Frontal cortex (tissue), 4 donors: ENCODE results near the gene CFD. TPM values are rescaled to one million over a fixed set of nuclear protein-coding genes. Genes with fewer than 3 reads are reported as not detected.
"Not testable (repeated sequence)": the region's sequence is repeated elsewhere in the genome, so short reads cannot be mapped to it uniquely, and the experiment has no call there.

Source experiments
- DNase-seq, 2 donors: peaks; one replicate each; pipeline ENCODE4 v3.0.0; 2012; ENCODE audit warnings: low spot score in 2 of 2
- FAIRE-seq: peaks from 2 replicates; lab custom pipeline; 2012; peaks lifted over from hg19 to GRCh38; lab: Jason Lieb, UNC
- total RNA-seq: library from RNA; depleted of rRNA; stranded (reverse); fragments of >200 nt; gene quantifications from one replicate; pipeline ENCODE4 v1.2.3, GENCODE V29; 2014
- donor health status: control.
- donor health status: control.
- donor health status: control.

The CFD gene
- total RNA-seq, result 0.82 TPM

DNA sequence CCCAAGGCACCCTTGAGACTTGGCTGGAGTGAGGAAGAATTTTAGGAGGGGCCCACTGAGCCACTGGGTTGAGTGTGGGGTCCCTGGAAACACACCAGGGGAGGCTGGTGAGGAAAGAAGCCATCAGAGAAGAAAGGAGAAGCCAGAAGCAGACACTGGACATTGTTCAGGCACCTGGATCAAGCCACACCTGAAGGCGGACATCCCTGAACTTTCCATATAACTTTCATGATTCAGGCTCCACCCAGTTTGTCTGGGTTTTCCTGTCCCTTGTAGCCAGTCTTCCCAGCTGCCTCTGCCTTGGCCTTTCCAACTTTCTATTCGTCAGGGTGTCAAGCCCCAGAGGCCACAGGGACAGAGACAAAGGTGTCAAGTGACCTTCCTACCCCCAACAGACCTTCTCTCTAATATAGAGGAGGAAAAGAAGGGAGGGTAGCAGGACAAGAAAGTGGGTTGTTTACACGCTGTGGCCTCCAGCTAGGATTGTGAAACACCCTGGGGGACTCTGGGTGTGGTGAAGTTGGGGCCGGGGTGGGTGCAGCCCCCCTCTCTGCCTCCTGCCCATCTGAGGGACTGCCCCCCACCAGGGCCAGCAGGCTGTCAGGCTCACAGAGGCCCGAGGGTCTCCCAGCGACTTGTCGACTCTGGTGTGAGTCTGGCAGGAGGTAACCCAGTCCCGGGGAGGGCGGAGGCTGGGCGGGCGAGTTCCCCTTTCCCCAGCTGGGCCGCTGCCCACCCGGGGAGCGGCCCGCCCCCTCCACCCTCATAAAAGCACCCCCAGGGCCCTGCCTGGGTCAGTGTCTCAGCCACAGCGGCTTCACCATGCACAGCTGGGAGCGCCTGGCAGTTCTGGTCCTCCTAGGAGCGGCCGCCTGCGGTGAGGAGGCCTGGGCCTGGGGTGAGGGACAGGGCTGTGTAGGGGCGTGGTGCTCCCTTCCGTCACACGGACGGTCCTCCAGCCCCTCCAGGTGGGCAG lies at the start of gene CFD:
CFD (plus strand) TSS at position 797 of the 976 bp plus-strand sequence; CDS start at position 823, 26 bp downstream.
- FAIRE-seq (no peak), DNase-seq (no peak)

DNA sequence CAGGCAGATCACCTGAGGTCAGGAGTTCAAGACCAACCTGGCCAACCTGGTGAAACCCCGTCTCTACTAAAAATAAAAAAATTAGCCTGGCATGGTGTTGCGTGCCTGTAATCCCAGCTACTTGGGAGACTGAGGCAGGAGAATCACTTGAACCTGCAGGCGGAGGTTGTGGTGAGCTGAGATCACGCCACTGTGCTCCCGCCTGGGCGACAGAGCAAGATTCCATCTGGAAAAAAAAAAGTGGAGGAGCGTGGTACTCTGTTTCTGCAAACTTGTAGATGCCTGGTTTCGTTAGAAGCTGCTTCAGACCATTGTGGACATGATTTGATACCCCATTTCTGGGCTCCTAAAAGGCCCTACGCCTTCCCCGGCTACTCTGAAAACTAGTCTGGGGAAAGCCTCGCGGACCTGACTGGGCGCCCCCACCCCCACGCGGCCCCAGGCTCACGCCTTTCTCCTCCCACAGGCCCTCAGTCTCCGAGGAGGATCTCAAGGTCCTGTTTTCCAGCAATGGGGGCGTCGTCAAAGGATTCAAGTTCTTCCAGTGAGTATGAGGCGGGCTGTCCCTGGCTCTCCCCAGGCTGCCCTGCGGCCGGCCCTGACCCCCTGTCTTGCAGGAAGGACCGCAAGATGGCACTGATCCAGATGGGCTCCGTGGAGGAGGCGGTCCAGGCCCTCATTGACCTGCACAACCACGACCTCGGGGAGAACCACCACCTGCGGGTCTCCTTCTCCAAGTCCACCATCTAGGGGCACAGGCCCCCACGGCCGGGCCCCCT lies 49.2 kb upstream of the CFD start:
- DNase-seq (no peak), FAIRE-seq (no peak)

DNA sequence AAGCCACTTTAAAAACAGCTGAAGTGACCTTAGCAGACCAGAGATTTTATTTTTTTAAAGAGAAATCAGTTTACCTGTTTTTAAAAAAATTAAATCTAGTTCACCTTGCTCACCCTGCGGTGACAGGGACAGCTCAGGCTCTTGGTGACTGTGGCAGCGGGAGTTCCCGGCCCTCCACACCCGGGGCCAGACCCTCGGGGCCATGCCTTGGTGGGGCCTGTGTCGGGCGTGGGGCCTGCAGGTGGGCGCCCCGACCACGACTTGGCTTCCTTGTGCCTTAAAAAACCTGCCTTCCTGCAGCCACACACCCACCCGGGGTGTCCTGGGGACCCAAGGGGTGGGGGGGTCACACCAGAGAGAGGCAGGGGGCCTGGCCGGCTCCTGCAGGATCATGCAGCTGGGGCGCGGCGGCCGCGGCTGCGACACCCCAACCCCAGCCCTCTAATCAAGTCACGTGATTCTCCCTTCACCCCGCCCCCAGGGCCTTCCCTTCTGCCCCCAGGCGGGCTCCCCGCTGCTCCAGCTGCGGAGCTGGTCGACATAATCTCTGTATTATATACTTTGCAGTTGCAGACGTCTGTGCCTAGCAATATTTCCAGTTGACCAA lies 48.5 kb upstream of the CFD start:
- no peak for FAIRE-seq
- DNase-seq, result no peak

DNA sequence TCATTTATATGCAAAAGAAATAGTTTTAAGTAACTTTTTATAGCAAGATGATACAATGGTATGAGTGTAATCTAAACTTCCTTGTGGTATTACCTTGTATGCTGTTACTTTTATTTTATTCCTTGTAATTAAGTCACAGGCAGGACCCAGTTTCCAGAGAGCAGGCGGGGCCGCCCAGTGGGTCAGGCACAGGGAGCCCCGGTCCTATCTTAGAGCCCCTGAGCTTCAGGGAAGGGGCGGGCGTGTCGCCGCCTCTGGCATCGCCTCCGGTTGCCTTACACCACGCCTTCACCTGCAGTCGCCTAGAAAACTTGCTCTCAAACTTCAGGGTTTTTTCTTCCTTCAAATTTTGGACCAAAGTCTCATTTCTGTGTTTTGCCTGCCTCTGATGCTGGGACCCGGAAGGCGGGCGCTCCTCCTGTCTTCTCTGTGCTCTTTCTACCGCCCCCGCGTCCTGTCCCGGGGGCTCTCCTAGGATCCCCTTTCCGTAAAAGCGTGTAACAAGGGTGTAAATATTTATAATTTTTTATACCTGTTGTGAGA lies 47.9 kb upstream of the CFD start:
- DNase-seq, result no peak

DNA sequence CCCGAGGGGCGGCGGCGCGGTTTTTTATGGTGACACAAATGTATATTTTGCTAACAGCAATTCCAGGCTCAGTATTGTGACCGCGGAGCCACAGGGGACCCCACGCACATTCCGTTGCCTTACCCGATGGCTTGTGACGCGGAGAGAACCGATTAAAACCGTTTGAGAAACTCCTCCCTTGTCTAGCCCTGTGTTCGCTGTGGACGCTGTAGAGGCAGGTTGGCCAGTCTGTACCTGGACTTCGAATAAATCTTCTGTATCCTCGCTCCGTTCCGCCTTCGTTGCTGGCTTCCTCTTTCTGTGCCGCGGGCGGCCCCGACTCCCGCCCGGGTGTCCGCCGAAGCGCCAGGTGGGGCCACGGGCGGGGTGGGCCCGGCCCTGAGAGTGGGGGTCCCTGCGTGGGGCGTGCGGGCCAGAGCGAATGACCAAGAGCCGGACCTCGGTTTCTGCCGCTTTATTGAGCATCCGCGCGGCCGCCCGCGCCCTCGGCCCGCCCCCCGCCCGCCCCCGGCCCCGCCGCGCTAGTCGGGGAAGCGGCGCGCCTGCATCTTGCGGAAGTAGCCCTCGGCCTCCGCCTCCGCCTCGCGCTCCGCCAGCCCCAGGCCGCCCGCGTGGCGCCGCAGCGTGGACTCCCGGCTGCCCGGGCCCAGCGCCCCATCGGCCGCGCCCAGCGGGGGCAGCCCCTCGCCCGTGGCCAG lies 47.3 kb upstream of the CFD start:
- DNase-seq (no peak), FAIRE-seq (no peak)

More for the DNA sequence above, 47.9 kb upstream of the CFD start:
- no peak for FAIRE-seq

DNA sequence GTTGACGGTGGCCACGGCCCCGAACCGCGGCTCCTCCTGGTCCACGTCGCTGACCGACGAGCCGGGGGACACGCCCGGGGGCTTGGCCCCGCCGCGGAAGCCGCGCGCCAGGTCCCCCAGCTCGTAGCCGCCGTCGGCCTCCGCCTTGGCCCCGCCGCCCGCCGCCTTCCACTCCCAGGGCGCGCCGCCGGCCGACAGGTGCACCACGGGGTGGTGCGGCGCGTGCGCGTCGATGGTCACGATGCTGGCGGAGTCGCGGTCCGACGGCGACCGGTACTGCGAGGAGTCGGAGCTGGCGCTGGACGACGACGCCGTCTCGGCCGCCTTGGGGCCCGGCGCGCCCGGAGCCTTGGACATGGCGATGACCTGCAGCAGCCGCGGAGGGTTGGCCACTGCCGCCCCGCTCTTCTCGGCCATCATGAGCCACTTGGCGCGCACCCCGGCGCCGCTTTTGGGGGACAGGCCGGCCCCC lies 46.7 kb upstream of the CFD start:
- FAIRE-seq (no peak), DNase-seq (no peak)

DNA sequence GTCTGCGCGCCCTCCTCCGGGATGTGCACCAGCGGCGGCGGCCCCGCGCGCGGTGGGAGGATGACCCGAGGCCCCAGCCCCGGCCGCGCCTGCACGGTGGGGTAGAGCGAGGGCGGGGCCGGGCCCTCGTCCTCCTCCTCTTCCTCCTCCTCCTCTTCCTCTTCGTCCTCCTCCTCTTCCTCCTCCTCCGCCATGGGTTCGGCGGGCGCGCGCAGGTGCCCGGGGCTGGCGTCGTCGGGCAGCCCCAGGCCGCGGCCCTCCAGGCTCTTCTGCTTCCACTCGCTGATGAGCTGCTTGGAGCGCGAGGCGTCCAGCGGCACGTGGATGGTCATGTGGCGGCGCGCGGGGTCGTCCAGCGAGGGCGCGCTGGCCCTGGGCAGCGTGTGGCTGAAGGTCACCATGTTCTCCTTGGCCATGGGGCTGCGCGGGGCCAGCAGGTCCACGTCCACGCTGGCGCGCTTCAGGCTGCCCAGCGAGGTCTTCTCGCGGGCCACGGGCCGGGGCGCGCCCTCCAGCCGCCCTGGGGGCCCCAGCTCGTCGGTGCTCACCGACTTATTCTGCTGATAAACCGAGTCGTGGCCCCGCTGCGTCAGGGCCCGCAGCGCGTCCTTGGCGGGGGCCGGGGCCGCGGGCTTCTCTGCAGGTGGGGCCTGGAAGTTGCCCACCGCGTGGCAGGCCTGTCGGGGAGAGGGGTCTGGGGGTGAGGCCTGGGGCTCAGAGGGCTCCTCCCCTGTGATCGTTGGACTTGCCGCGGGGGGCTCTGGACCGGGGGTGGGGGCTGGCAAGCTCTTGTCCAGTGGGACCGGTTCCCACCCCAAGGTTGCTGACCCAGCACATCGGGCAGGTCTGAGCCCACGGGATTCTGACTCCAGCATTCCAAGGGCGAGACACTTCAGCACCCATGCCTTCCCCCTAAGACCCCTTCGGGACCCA lies 46.0 kb upstream of the CFD start:
- DNase-seq (no peak), FAIRE-seq (no peak)

DNA sequence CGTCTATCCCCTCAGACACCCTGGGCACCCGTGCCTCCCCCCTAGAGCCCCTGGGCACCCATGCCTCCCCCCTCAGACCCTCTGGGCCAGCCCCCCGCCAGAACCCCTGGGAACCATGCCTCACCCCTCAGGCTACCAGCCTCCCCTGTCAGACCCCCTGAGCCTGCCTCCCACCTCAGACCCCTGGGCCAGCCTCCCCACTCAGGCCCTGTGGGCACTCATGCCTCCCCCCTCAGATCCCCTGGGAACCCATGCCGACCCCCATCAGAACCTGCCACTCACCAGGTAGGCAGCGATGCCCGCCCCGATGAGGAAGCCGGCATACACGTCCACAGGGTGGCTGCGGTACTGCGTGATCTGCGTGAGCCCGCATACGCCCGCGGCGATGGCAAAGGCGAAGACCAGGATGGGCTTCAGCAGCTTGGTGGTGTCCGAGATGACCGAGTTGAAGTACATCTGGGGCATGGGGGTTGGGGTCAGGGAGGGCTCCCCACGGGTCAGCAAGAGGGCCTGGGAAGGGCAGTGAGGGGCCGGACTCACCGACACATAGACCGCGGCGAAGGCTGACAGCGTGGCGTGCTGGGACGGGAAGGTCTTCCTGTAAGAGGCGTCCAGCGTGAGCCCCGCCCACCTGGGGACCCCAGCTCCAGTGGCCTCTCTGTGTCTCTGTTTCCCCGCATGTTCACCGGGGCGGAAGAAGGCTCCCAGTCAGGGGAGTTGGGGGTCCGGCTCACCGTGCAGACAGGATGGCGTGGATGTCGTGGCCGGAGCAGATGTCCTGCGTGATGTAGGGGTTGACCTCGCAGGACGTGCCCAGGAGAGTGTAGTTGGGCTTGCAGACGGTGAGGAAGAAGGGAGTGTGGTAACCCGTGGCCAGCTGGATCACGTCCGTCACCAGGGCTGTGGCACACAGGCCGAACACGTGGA lies 45.0 kb upstream of the CFD start:
- FAIRE-seq (no peak), DNase-seq (no peak)

DNA sequence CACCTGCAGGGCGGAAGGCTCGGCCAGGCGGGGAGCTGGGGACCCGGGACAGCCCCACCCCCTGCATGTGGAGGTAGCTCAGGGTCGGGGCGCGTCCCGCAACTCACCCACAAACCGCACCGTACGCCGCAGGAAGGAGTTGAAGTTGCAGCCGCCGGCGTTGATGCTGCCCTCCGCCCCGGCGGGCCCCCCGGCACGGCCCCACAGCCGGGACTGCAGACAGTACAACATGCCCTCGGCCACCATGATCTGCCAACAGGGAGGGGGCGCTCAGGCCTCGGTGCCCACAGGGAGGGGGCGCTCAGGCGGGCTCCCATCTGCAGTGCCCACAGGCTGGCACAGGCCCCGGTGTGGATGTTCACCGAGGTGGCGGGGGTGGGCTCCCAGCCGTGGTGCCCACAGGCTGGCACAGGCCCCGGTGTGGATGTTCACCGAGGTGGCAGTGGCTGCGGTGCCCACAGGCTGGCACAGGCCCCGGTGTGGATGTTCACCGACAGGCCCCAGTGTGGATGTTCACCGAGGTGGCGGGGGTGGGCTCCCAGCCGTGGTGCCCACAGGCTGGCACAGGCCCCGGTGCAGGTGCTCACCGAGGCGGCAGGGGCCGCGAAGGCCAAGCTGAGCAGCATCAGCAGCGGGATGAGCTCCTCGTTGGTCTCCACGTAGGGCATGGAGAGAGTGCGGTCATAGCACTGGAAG lies 44.2 kb upstream of the CFD start:
- no peak for DNase-seq
- FAIRE-seq, result no peak

DNA sequence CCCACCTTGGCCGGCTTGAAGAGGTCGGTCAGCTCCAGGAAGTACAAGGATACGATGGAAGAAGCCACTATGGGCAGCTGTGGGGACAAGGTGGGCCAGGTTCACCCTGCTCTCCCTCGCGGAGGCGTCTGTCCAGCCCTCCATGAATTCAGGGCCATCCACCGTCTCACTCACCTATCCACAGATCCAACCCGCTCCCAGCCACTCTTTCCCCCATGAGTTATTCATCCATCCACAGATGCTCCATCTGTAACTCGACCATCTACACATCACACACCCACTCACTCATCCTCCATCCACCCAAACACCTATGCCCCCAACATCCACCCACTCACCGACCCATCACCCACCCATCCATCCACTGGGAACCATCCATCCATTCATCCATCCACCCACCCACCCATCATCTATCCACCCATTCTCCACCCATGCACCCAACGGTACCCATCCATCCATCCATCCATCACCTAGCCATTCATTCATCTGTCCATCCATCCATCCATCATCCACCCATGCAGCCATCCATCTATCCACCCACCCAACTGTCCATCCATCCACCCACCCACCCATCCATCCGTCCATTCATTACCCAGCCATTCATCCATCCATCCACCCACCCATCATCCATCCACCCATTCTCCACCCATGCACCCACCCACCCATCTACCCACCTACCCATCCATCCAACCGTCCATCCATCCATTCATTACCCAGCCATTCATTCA lies 43.5 kb upstream of the CFD start:
- FAIRE-seq, result no peak
- DNase-seq, result no peak

DNA sequence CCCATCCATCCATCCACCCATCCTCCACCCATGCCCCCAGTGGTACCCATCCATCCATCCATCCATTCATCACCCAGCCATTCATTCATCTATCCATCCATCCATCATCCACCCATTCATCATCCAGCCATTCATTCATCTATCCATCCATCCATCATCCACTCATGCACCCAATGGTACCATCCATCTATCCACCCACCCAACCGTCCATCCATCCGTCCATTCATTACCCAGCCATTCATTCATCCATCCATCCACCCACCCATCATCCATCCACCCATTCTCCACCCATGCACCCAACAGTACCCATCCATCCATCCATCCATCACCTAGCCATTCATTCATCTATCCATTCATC lies 43.0 kb upstream of the CFD start:
- no peak for FAIRE-seq

DNA sequence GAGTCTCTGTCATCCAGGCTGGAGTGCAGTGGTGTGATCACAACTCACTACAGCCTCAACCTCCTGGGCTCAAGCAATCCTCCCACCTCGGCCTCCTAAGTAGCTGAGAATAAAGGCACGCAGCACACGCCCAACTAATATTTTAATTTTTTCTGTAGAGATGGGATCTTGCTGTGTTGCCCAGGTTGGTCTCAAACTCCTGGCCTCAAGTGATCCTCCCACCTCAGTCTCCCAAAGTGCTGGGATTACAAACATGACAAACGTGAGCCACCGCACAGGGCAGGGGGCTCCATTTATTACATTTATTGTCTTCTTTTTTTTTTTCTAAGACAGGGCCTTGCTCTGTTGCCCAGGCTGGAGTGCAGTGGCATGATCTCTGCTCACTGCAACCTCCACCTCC lies 39.3 kb upstream of the CFD start:
- not testable (repeated sequence) for DNase-seq, FAIRE-seq

More for the DNA sequence above, 43.0 kb upstream of the CFD start:
- no peak for DNase-seq

DNA sequence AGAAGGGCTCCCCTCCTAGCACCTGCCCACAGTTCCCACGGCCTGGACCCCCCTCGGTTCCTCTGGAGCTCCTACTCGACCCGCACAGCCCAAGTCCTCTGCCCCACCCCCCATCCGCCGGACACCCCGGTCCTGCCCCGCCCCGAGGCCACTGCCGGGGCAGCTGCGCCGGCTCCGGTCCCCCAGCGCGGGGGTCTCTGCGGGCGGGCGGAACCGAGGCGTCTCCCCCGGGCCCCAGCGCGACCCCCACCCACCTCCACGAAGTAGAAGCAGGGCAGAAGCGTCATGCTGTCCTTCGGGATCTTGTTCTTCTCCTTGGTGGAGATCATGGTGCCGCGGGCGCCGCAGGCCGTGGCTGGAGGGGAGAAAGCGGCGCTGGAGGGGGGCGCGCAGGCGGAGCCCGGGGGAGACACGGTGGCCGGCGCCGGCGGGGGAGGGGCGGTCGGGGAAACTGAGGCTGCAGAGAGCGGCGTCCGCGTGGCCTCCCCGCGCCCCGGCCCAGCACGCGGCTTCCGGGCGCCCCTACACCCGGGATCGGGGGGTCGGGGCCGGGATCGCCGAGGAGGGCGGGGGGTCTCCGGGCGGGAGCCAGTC lies 38.1 kb upstream of the CFD start:
- FAIRE-seq (no peak), DNase-seq (peak in 1 of 2 donors; percentile 49)

DNA sequence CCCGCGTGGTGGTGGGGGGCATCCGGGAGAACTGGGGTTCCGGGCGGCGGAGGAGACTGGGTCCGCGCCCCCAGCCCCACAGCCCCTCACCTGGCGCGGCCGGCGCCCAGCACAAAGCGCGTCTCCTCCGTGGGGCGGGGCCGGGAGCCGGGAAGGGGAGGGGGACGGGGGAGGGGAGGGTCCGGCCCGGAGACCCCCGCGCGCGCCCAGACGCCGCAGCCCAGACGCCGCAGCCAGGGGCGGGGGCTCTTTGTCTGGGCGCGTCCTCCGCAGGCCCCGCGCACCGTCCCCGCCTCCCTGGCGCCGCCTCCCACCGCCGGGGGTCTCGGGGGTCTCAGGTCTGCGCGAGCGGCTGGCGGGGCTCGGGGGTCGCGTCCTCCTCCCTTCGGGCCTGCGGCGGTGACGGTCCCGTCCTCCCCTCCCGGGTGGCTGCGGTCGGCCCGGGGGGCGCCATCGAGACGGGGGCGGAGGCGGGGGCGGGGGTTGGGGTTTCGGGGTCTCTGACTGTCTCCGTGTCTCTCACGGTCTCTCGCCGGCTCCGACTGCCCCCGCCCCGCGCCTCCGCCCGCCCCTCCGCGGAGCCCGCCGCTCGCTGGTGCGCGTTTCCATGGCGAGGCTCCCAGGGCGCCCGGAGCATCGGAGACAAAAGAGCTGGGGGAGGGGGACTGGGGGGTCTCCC lies 37.5 kb upstream of the CFD start, which contains the start of gene PLPPR3:
PLPPR3 (minus strand) TSS at position 131 of the 679 bp plus-strand sequence. CDS start 396 bp downstream, outside the sequence.
- DNase-seq (peak in 1 of 2 donors; percentile 55), FAIRE-seq (no peak)

DNA sequence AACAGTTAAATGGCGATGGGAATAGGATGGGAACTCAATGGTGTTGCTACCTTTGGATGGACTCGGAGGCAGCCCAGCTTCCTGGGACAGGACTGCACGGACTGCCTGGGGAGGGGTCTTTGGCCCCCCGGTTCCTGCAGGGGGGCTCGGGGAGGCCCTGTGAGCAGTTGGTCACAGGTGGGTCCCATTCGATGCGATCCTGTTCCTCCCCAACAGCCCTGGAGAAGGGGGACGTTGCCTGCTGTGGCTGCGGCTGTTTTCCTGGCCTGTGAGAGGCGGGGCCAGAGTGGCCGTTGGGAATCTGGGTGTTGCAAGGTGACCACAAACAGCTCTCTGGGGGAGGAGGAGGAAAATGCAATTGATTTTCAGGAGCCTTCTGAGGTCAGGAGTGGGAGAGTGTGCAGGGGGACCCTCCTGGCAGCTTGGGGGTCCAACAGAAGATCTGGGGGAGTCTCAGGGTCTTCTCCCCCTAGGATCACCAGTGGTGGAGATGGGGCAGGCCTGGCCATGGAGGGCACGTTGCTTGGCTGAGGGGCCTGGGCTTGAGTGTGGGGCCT lies 35.8 kb upstream of the CFD start:
- DNase-seq, result peak in 1 of 2 donors; percentile 26

More for the DNA sequence above, 35.8 kb upstream of the CFD start:
- FAIRE-seq, result no peak
